RCC 7860 (cell line): ENCODE measurements around the gene LRRK1.

Experiments
- DNase-seq: peaks from one replicate; pipeline ENCODE4 v3.0.0-alpha.2; 2015; ENCODE audit warnings: low spot score
- FAIRE-seq: peaks from 2 replicates; lab custom pipeline; 2012; peaks lifted over from hg19 to GRCh38; lab: Jason Lieb, UNC

LRRK1 gene

DNA sequence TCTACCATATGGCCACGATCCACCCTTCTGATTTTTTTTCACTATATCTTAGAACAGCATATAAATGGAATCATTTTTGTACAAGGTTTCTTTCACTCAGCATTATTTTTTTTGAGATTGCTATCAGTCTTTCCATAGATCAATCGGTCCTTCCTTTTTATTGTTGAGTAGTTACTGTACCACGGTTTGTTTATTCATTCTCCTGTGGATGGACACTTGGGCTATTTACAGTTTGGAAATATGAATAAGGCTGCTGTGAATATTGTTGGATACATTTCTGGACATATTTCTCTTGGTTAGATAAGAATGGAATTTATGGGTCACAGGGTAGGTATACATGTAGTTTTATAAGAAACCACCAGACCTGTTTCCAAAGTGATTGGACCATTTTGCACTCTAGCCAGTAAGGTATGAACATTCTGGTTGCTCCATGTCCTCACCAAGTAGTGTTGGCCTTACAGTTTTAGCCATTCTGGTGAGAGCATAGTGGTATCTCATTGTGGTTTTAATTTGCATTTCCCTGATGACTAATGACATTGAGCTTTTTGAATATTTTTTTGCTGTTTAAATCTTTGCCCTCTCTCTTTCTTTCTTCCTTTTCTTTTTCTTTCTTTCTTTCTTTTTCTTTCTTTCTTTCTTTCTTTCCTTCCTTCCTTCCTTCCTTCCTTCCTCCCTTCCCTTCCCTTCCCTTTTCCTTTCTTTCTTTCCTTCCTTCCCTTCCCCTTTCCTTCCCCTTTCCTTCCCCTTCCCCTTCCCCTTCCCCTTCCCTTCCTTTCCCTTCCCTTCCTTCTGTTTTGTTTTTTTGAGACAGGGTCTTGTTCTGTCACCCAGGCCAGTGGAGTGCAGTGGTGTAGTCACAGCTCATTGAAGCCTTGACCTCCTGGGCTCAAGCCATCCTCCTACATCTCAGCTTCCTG is 49.2 kb downstream of the LRRK1 start:
- FAIRE-seq = peak; percentile 44
- peak; percentile 16 for DNase-seq

GRCh38 chr15:100972975-100973350 is 53.8 kb downstream of the LRRK1 start:
- FAIRE-seq (no peak), DNase-seq (no peak)

- DNase-seq = no peak
Measured at GRCh38 chr15:100973351-100974111, 54.4 kb downstream of the LRRK1 start.

DNA sequence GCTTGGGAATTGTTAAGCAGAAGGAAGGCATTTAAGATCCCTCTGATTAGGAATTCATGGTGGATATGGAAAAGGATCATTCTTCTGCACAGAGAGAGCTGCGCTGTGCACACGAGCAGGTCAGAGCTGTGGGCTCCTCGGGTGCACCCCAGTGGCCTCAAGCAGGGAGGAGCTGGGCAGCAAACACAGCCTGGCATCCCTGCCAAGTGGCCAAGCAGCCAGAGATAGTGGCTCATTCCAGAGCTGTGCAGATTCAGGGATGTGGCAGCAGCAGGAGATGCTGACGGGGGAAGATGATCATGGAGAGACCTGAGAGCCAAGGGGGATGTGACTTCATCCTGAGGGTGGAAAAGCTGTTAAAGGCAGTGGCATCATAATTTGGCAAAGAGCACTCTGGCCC is 55.9 kb downstream of the LRRK1 start:
- FAIRE-seq (no peak), DNase-seq (no peak)

More at GRCh38 chr15:100973351-100974111, 54.4 kb downstream of the LRRK1 start:
- no peak for FAIRE-seq

- FAIRE-seq = no peak
- no peak for DNase-seq
Measured at GRCh38 chr15:100980410-100981046, 61.4 kb downstream of the LRRK1 start.

- DNase-seq (no peak), FAIRE-seq (no peak)
Measured at GRCh38 chr15:100981086-100981485, 61.9 kb downstream of the LRRK1 start.

DNA sequence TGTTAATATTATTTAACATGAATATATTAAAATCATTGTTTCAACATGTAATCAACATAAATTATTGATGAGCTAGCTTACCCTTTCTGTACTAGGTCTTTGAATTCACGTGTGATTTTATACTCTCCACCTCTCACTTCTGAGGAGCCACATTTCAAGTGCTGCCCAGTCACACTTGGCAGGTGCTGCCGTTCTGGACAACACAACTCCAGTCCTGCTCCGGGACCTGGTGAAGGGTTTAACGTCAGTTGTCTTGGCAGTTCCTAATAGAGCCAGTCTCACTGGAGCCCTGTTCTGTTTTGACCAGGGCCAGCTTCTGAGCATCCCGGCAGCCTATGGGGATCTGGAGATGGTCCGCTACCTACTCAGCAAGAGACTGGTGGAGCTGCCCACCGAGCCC is 64.1 kb downstream of the LRRK1 start:
- no peak for FAIRE-seq

DNA sequence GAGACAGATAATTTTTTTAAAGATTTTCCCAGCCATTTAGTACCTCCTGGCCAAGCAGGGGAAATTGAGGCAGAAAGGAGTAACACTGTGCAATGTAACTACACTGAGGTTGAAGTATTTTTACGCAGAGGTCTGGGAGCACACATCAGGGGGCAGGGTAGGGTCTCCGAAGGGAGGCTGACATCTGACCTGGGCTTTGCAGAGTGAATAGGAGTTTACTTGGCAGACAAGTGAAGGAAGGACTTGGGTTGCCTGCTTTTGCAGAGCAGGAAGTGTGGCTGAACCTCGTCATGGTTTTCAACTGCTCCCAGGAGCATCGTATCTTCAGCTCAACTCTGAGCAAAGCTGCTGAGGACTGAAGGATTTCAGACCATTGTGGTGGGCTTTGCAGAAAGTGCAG is 66.2 kb downstream of the LRRK1 start:
- FAIRE-seq = no peak
- no peak for DNase-seq

More for the DNA sequence above, 64.1 kb downstream of the LRRK1 start:
- no peak for DNase-seq

DNA sequence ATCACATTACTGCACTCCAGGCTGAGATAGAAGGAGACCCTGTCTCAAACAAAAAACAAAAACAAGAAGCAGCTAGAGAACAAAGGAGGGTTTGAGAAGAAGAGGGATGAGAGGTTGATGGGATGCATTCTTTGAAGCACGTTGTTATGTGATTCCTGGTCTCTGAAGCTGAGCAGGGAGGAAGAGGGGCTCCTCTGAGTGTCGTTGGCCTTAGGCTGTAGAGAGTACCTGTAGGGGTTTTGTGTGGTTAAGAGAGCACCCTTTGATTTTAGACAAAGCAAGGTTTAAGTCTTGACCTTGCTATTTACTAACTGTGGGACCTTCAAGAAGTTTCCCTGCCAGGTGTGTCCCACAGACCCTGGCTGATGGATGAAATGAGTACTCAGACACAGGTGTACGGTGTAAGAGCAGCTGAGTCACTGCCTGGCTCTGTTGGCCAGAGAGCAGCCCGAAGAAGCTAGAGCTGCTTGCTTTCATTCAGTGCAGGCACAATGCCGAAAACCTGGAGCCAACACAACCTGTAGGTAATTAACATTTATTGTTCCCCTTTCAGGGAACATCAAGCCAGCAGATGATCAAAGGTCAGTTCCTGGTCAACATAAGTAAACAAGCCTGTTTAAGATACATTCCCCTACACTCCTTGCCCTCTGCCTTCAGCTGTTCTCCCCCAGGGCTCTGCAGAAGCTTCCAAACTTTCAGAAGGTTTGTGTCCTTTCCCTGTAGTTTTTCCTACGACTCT is 67.2 kb downstream of the LRRK1 start:
- no peak for DNase-seq
- FAIRE-seq = no peak

DNA sequence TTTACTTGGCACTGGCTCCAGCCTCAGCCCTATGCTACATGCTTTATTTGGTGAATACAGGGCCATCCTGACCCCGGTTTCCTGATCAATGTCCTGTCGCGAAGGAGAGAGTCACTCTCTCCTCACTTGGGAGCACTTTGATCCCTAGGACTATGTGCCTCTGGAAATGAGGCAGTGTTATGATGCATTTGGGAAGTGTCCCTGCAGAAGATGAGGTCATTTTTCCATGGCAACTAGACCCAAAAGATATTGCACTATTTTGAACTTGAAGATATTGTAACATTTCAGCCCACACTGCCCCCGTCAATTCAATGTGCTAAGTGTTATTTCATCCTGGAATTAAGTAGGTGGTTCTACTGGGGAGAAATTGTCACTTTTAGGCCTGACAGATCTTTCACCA is 68.0 kb downstream of the LRRK1 start:
- FAIRE-seq (no peak), DNase-seq (no peak)

DNA sequence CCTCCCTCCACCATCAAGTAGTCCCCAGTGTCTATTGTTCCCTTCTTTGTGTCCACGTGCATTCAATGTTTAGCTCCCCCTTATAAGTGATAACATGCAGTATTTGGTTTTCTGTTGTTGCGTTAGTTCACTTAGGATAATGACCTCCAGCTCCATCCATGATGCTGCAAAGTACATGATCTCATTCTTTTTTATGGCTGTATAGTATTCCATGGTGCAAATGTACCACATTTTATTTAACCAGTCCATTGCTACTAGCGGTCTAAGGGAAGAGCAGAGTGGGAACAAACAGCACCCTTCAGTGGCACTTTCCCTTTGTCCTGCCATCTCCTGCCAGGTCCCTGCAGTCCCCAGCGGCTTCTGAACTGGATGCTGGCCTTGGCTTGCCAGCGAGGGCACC is 69.1 kb downstream of the LRRK1 start:
- FAIRE-seq (no peak), DNase-seq (no peak)

- no peak for FAIRE-seq
- no peak for DNase-seq
Measured at GRCh38 chr15:100988857-100989256, 69.7 kb downstream of the LRRK1 start.

DNA sequence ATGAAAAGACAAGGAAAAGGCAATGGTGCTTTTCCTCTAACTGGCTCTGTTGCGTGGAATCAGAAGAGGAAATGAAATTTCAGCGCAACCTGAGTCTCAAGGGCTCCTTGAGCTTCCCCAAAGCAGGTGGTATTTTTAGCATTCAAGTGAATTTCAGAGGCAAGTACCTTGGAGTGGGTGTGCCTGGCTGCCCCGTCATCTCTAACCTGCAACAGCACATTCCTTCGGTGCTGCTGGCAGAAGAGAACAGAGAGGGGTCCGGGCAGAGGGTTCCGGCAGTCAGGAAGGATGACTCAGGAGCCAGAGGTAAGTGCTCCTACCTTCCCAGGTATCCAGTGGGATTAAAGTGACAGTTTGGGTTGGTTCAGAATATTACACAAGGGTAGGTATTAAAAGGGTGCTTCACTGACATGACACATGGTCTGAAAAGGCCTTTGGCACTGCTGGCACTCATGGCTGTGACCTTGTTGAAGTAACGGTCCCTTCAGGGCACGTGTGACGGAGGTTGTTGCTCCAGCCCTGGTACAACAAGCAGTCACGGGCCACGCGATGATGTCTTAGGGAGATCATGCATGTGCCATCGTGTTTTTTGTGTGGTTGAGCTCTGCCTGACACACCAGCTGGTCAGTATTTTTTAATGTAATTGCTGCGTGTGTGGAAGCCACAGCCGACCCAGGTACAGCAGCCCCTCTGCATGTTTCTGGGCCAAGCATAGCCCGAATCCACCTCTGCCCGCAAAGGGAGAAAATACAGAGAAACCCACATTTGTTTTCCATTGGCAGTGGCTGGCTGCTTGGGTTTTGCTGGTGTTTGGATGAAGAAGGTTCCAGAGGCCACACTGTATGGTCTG is 75.7 kb downstream of the LRRK1 start:
- FAIRE-seq (no peak), DNase-seq (no peak)

DNA sequence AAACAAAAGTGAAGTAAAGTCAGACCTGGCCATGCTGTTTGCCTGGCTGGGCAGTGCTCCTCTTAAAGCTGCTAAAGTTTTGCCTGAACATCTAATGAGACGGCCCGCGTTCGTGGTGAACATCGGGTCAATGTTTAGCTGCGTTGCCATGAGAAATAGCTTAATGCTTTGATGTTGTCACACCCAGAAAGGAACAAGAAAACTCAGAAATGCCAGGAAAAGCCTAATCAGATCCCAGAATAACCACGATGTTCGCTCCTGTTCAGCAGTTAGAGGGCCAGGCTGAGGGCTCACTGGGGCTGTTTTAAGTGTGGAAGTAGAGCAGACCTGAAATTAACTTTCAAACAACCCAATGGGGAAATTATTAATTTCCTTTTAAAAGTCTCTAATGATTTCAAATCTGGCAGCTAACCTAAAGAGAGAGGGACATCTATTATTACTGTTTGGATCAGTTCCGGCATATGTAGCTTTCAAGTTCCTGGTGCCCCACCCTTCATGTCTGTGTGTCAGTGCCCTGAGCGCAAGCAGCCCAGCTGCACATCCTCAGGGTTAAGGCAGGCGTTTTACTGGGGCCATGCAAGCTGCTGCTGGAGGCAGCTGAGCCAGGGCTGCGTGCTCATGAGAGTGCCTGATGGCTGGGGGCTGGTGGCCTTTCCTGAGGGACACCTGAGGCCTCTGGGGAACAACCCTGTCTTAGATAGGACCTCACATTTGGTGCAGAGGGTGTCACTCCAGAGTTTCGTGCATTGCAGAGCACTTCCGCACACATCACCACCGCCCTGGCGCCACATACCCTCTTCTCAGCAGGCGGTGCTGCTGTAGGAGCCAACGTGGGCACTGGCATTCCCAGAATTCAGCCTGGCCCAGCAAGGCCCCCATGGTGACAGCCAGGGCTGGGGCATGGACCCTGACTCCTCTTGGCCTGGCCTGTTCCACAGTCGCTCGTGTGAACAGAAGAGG is 76.6 kb downstream of the LRRK1 start:
- DNase-seq (no peak), FAIRE-seq (no peak)

- FAIRE-seq (no peak), DNase-seq (no peak)
Measured at GRCh38 chr15:100997442-100997841, 78.3 kb downstream of the LRRK1 start.

GRCh38 chr15:100998630-100999029 is 79.5 kb downstream of the LRRK1 start:
- DNase-seq (no peak), FAIRE-seq (no peak)

DNA sequence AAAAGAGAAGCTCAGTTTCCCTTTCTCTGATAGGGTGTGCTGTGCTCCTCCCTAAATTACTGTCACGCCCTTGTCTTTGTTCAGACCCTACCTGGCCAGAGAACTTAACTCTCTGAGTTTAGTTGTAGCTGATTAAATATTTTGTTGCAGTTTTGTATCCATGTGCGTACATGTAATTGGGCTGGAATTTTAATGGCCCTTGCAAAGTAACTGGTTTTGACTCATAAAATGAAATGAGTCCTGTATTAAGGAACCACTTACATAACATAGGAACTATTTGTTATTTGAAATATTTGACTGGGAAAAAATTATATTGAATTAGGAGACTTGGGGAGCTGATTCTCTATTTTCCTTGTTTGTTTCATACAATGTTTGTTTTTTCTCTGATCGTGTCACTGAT is 80.2 kb downstream of the LRRK1 start:
- FAIRE-seq = no peak
- DNase-seq = no peak

GRCh38 chr15:101000271-101000681 is 81.1 kb downstream of the LRRK1 start:
- FAIRE-seq (no peak), DNase-seq (no peak)

- FAIRE-seq (no peak), DNase-seq (no peak)
Measured at GRCh38 chr15:101001056-101001455, 81.9 kb downstream of the LRRK1 start.
